Measurements from ENCODE around the gene OLAH. TPM values are rescaled to one million over a fixed set of nuclear protein-coding genes. Genes with fewer than 3 reads are reported as not detected.
"Not testable (repeated sequence)": the region's sequence is repeated elsewhere in the genome, so short reads cannot be mapped to it uniquely, and the experiment has no call there.

OLAH gene
- not detected for total RNA-seq

GRCh38 chr10:15043674-15044073 is at the start of gene OLAH:
Gene OLAH (plus strand): TSS chr10:15043943. CDS start chr10:15047289, 3,346 bp downstream.
- DNase-seq: no peak

- DNase-seq: no peak
These were observed 47.7 kb upstream of the OLAH start for GRCh38 chr10:14995964-14996565.

GRCh38 chr10:15013530-15013929 is 30.2 kb upstream of the OLAH start:
- DNase-seq: not testable (repeated sequence)

- no peak for DNase-seq
These were observed 28.3 kb upstream of the OLAH start for GRCh38 chr10:15015451-15015850.

GRCh38 chr10:15020966-15021365 is 22.8 kb upstream of the OLAH start:
- DNase-seq: not testable (repeated sequence)

GRCh38 chr10:15023079-15023478 is 20.7 kb upstream of the OLAH start:
- DNase-seq: not testable (repeated sequence)

- DNase-seq: not testable (repeated sequence)
These were observed 19.4 kb upstream of the OLAH start for GRCh38 chr10:15024017-15025004.

GRCh38 chr10:15025040-15025439 is 18.7 kb upstream of the OLAH start:
- DNase-seq: not testable (repeated sequence)

GRCh38 chr10:15027741-15028140 is 16.0 kb upstream of the OLAH start:
- DNase-seq: no peak

- no peak for DNase-seq
These were observed 8.1 kb upstream of the OLAH start for GRCh38 chr10:15035385-15036301.

- no peak for DNase-seq
These were observed 6.1 kb upstream of the OLAH start for GRCh38 chr10:15037691-15038090.

- DNase-seq: no peak
These were observed 5.3 kb upstream of the OLAH start for GRCh38 chr10:15038416-15038815.

GRCh38 chr10:15045380-15045779 is 1.6 kb downstream of the OLAH start:
- DNase-seq: no peak

GRCh38 chr10:15046626-15047025 is 2.9 kb downstream of the OLAH start:
- DNase-seq: no peak

- no peak for DNase-seq
These were observed 5.8 kb downstream of the OLAH start for GRCh38 chr10:15049533-15049932.

GRCh38 chr10:15052121-15052520 is 8.4 kb downstream of the OLAH start:
- no peak for DNase-seq

GRCh38 chr10:15053061-15053460 is 9.3 kb downstream of the OLAH start:
- no peak for DNase-seq

- no peak for DNase-seq
These were observed 14.9 kb downstream of the OLAH start for GRCh38 chr10:15058689-15059088.

GRCh38 chr10:15059914-15060313 is 16.2 kb downstream of the OLAH start:
- DNase-seq: no peak

- DNase-seq: no peak
These were observed 16.9 kb downstream of the OLAH start for GRCh38 chr10:15060638-15061037.

GRCh38 chr10:15067154-15067553 is 23.4 kb downstream of the OLAH start:
- DNase-seq: no peak

GRCh38 chr10:15068802-15069201 is 25.1 kb downstream of the OLAH start:
- DNase-seq: no peak

All from skin of body (tissue), 2 donors.